HL-60 (cell line): ENCODE measurements around the gene SNX9.

Source experiments
- DNase-seq, 2 experiments: peaks; one replicate each; pipeline ENCODE4 v3.0.0-alpha.2; 2010 to 2020; ENCODE audit warnings: low read depth in 1 of 2, low spot score in 1 of 2
- H3K27ac ChIP-seq: fragments of 250-450 bp; sonication (Bioruptor Pico); replicated peaks from 2 replicates; pipeline ENCODE4 v1.5.1; 2020; ENCODE audit warnings: mild to moderate bottlenecking, moderate library complexity
- H3K27me3 ChIP-seq: fragments of 250-450 bp; sonication (Bioruptor Pico); 2 replicates; pipeline ENCODE4 v1.5.1; 2021; ENCODE audit warnings: mild to moderate bottlenecking, moderate library complexity; ENCODE audit not compliant: insufficient read depth, poor library complexity, severe bottlenecking
- H3K4me3 ChIP-seq: replicated peaks from 2 replicates; pipeline ENCODE4 v1.5.1; 2011; ENCODE audit warnings: mild to moderate bottlenecking, control low read depth, low read length; ENCODE audit not compliant: insufficient read depth
- GABPA ChIP-seq: IDR thresholded peaks from 2 replicates; pipeline ENCODE4 v1.6.1; 2012; ENCODE audit warnings: low read depth
- POLR2AphosphoS5 ChIP-seq: IDR thresholded peaks from 2 replicates; pipeline ENCODE4 v1.6.1; 2012; ENCODE audit warnings: low read depth
- REST ChIP-seq: IDR thresholded peaks from 2 replicates; pipeline ENCODE4 v1.6.1; 2012; ENCODE audit warnings: low read depth; ENCODE audit not compliant: insufficient replicate concordance
- SPI1 ChIP-seq: IDR thresholded peaks from 2 replicates; pipeline ENCODE4 v1.6.1; 2012; ENCODE audit warnings: low read depth, mild to moderate bottlenecking, borderline replicate concordance
- TF ChIP-seq, protein P1 (sequence below): IDR thresholded peaks from one replicate; pipeline ENCODE4 v1.5.1; 2011; ENCODE audit warnings: low read length, control low read depth, inconsistent platforms; ENCODE audit not compliant: insufficient read depth

The SNX9 gene

DNA sequence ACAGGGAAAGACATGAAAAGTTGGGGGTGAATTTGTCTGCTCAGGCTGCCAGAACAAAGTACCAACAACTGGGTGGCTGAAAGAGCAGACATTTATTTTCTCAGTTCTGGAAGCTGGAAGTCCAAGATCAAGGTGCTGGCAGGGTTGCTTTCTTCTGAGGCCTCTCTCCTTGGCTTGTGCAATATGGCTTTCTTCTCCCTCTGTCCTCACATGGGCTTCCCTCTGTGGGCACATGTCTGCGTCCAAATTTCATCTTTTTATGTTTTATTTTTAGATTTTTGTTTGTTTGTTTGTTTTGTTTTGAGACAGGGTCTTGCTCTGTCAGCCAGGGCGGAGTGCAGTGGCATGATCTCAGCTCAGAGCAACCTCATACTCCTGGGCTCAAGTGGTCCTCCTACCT is 152.4 kb downstream of the SNX9 start:
- Histone ChIP-seq H3K4me3 (no peak overlapping the region), H3K27ac (no peak overlapping the region), H3K27me3 (no peaks in the 10 kb centered on the region)
- TF ChIP-seq GABPA (no peak), SPI1 (no peak), POLR2AphosphoS5 (no peak), REST (no peak)
- no peak for DNase-seq

- Histone ChIP-seq H3K27me3 (no peaks in the 10 kb centered on the region), H3K4me3 (no peak overlapping the region), H3K27ac (no peak overlapping the region)
- no peak for DNase-seq
- TF ChIP-seq POLR2AphosphoS5 (no peak), GABPA (no peak), REST (no peak), SPI1 (no peak)
- TF ChIP-seq, protein P1, sequence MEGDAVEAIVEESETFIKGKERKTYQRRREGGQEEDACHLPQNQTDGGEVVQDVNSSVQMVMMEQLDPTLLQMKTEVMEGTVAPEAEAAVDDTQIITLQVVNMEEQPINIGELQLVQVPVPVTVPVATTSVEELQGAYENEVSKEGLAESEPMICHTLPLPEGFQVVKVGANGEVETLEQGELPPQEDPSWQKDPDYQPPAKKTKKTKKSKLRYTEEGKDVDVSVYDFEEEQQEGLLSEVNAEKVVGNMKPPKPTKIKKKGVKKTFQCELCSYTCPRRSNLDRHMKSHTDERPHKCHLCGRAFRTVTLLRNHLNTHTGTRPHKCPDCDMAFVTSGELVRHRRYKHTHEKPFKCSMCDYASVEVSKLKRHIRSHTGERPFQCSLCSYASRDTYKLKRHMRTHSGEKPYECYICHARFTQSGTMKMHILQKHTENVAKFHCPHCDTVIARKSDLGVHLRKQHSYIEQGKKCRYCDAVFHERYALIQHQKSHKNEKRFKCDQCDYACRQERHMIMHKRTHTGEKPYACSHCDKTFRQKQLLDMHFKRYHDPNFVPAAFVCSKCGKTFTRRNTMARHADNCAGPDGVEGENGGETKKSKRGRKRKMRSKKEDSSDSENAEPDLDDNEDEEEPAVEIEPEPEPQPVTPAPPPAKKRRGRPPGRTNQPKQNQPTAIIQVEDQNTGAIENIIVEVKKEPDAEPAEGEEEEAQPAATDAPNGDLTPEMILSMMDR = no peak
Measured at GRCh38 chr6:157976345-157977175, 153.5 kb downstream of the SNX9 start.

GRCh38 chr6:157977176-157977804 is 154.2 kb downstream of the SNX9 start:
- no peak overlapping the region for H3K4me3 ChIP-seq
- H3K27ac ChIP-seq = no peak overlapping the region
- H3K27me3 ChIP-seq = no peaks in the 10 kb centered on the region
- no peak for DNase-seq
- TF ChIP-seq REST = no peak
- TF ChIP-seq GABPA = no peak
- no peak for TF ChIP-seq SPI1
- TF ChIP-seq, protein P1 = no peak
- TF ChIP-seq POLR2AphosphoS5 = no peak
